Activated CD4-positive, alpha-beta T cell treated with anti-CD3 and anti-CD28 coated beads, Interleukin-2, Interleukin-6, amounts not matched to agents 100 ng/mL and 50 ng/mL, durations not matched to agents 16 hours and 8 hours (primary cell): ENCODE data around the gene AGR3.

Experiments
- DNase-seq: peaks from one replicate; pipeline ENCODE4 v3.0.0-alpha.2; 2020

The AGR3 gene

DNA sequence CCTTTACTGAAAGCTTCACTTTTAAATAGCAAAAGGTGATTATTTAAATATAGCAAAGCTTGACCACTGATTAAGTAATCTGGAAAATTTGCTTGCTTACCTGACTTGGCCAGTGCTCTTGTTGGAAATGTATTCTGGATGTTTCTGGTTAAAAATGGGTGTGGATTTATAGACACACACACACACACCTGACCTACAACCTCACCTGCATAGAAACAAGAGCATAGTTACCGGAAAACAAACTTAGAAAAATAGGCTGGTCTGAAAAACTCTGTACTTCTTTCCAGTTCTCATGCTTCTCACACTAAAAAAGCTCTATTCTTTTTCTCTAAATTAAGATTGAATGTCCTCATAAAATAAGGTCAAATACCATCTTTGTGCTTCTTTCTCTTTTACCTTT, at the start of gene AGR3:
Gene AGR3 (minus strand): TSS at position 140 of the 400 bp plus-strand sequence. CDS start 3,365 bp downstream, outside the sequence.
- DNase-seq: no peak

- no peak for DNase-seq
Observed at GRCh38 chr7:16930946-16931345, 49.2 kb upstream of the AGR3 start.

DNA sequence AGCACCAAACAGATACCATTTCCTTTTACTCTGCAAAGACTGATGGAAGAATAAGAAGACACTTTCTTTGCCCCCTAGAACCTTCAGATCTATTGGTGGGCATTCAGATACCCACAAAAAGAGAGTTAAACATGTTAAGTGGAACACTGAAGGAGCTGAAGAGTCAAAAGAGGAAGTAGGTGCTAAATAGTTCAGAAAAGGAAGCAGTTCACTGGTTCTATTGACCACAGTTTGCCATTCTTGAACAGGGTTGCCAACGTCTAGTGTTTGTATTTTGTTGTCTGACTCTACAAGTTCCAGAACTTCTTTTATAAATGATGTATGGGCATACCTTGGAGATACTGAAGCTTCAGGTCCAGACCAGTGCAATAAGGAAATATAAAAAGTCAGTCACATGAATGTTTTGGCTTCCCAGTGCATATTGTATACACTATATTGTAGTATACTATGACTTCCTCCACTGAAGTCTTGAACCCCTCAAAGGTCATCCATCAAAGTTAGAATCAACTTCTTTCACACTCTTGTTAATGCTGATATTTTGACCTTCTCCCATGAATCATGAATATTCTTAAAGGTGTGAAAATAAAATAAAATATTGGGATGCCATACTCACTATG, 47.5 kb upstream of the AGR3 start:
- no peak for DNase-seq

DNA sequence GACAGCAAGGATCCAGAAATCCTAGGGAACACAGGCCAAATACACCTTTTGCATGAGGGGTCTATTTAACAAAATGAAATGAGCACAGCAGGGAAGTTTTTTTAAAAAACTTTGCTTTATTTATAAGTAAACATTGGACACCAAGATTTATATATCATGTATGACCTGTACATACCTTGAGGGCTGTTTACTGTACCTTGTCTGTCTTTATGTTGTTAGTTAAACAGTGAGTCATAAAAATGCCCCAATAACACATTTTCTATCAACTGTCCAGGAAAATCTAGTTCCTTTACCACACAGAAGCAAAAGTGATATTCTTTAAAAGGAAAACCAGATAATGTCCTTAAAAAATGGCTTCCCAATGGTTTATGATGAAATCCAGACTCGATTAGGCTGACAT, 45.1 kb upstream of the AGR3 start:
- no peak for DNase-seq

DNA sequence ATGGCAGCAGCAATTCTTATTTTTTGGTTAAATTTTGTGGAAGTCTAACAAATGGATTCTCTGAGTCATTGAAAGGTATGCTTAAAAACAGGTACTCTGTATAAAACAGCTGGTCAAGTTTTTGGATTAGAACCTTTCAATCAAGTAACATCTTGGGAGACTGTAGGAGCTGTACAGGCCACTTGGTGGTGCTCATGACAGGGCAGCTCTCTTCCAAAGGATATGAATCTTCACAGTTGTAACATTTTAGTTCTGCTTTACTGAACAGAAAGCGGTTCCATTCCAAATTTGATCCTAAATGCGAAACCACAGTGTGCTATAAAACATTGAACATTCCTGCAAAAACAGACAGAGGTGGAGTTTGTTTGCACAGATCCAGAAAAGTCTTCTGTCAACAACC, 44.5 kb upstream of the AGR3 start:
- DNase-seq: peak; percentile 27

- DNase-seq: no peak
Observed at GRCh38 chr7:16925609-16926008, 43.8 kb upstream of the AGR3 start.

DNA sequence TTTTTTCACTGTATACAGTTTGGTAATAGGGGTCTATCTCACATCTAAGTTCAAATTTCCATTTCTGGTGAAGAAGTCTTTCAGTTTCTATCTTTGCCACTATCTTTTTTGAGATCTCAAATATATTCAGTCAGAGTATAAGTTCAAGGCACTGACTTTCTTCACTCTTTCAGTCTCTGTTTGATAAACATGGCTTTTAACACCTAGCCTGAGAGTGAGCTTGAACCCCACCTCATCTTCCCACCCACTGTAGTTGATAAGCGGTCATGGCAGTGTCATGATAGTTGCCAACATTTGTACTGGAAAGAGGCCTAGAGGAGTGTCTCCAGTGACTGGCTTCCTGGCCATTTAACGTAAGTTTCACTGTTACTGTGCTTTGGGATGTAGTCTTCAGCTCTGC, 41.2 kb upstream of the AGR3 start:
- peak; percentile 24 for DNase-seq

DNA sequence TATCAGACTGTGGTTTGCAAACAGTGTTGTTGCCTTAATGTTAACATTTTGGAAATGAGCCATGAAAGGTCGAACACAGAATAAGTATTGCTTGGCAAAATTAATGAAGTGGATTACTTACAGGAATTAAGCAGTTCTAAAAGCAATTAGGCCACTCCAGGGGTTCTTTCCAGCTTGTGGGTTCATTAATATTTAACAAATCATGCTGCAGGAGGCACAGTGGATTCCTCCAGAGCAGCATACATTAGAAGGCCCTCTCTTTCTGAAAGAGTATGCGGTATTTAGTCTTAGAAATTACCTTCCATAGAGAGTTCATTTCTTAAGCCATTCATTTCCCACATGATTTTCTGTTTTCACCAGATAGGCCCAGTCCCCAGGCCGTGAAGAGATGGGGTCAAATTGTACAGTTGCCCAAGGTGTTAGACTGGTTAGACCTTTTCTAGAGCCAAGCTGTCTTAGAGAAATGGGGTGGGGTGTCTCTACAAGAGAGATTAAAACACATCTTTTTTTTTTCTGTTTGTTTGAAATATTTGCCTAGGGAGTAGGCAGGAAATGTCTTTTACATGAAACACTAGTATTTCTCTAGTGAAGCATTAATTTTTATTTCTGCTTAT, 40.0 kb upstream of the AGR3 start:
- DNase-seq: no peak

GRCh38 chr7:16921151-16921550, 39.4 kb upstream of the AGR3 start:
- DNase-seq: no peak

DNA sequence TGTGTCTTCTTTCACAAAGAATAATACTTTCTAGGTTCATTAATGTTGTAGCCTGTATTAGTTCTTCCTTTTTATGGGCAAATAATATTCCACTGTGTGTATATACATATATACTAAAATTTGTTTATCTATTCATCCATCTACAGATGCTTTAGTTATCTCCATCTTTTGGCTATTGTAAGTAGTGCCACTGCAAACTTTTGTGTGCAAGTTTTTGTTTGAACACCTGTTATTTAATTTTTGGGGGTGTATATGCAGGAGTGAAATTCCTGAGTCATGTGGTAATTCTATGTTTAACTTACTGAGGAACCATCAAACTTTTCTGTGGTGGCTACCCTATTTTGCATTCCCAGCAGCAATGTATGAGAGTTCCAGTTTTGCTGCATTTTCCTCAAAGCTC, 37.7 kb upstream of the AGR3 start:
- no peak for DNase-seq

- DNase-seq: peak; percentile 49
Observed at GRCh38 chr7:16918288-16918895, 36.6 kb upstream of the AGR3 start.

- no peak for DNase-seq
Observed at GRCh38 chr7:16916738-16917137, 35.0 kb upstream of the AGR3 start.

- no peak for DNase-seq
Observed at GRCh38 chr7:16916105-16916639, 34.4 kb upstream of the AGR3 start.

DNA sequence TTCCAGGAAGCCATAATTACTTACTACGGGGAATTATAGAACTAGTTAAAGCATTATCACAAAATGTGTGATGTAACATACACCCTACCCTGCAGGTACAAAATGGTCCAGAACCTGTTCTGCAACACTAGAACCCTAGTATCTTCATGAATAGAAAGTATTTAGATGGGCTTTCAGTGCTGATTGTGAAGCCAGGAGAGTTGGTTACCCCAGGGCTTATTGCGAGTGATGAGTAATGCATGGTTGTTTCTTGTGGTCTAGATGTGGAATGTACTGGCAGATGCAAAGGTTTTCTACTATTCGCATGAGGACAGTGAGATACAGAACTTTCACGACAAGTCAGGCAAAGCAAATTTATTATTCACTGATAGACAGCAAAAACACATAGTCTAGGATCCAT, 33.6 kb upstream of the AGR3 start:
- DNase-seq: no peak

DNA sequence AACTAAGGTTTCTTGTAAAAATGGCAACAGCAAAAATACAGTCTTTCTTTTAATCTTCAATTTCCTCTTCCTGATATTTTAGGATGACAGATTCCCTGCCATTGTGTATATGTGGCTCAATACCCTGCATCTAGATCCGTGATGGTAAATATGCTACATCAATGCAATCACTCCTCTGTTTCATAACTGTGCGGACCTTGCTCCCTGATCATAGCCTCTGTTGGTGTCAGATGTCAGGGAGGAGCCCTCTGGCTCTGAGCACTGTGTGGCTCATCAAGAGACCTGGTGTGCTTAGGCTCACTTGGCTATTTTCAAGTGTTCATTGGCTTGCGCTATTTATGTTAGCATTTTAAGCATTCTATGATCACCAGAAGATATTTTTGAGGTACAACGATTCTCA, 33.0 kb upstream of the AGR3 start:
- no peak for DNase-seq

DNA sequence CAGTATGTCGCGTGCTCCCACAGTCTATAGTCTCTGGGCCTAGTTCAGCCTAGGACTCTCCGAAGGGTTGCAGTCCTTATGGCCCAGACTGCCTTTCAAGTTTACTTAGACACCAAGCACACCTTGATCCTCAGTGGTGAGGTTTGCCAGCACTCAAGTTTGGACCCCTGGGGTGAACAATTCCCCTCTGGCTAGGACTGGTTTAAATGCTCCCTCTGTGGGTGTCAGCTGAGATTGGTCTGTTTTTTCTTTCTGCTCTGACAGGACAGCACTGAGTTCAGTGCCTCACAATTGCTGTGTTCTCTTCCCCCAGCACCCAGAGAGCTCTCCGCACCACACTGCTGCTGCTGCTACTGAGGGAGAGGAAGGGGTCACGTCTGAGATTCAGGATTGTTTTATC, 31.9 kb upstream of the AGR3 start:
- DNase-seq: no peak

GRCh38 chr7:16912540-16912939, 30.8 kb upstream of the AGR3 start:
- no peak for DNase-seq

- no peak for DNase-seq
Observed at GRCh38 chr7:16908561-16908960, 26.8 kb upstream of the AGR3 start.

GRCh38 chr7:16905300-16906044, 23.7 kb upstream of the AGR3 start:
- no peak for DNase-seq

DNA sequence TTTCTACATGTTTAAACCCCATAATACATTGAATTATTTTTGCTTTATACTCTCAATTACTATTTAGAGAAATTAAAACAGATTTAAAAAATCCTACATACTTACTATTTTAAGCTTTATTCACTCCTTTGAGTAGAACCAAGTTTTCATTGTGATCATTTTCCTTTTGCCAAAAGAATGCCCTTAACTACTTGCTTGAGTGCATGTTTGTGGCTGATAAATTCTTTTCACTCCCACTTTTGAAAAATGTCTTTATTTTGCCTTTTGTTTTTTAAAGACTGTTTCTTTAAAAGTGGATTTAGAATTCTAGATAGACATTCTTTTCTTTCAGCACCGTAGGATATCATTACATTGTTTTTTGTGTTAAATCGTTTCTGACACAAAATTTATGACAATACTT, 22.3 kb upstream of the AGR3 start:
- no peak for DNase-seq

- DNase-seq: no peak
Observed at GRCh38 chr7:16900209-16900768, 18.5 kb upstream of the AGR3 start.

DNA sequence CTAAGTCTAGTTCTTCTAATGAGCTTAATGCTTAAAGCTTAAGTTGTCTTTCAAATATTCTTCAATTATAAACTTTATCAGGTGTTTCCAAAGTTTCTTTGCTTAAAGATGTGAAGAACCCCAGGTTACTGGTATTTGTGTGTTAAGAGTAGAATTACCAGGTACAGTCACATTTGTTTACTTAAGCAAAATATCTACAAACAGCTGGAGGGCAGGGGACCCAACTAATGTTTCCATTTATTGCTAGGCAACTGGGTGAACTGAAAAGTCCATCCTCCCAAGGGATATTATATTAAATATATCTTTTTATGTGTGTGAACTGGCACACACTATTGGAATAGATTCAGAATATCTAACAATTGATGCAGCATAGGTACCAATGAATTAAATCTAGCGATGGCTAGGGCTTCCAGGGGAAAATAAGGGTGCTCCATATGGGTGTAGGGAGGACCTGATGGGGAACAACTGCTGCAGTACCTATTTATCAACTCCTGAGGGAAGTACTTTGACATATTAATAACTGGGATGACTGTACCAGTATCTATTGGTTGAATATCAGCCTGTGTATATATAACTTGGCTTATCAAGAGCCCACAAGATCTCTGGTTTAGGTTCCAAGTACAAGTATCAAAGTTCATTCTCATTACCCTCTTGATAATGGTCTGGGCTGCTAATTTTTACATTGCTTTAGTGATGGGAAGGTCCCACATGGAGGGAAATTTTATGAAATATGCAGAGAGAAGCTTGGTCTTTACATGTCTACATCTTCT, 10.3 kb upstream of the AGR3 start:
- no peak for DNase-seq

DNA sequence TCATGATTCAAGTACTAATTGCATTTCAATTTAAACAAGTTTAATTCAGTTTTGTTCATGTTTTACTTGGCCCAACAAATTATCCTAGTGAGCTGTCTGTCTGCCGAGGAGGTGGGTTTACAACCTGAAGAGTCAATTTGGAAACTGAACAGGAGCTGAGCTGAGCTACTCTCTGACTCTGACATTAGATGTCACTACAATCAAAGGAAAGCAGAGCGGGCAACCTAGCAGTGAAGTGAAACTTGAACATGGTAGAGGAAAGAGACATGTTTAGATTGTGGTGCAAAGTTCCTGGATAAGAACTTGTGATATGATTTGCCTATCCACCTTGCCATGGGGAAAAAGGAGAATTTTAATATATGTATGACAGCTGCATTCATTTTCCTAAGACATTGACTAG, 9.6 kb upstream of the AGR3 start:
- peak; percentile 70 for DNase-seq
